OCI-LY1 (cell line): ENCODE measurements around the gene CRTAC1.

ENCODE experiments used
- EZH2 ChIP-seq: fragments of 200-600 bp; sonication (generic), shearing (Covaris generic); IDR thresholded peaks from 2 replicates; pipeline ENCODE4 v1.8.0; 2017; ENCODE audit warnings: borderline replicate concordance, mixed run types, mild to moderate bottlenecking, antibody characterized with exemption, low read length, moderate library complexity, mixed read lengths
- TF ChIP-seq, protein P1 (sequence below): fragments of 200-600 bp; sonication (generic), shearing (Covaris generic); IDR thresholded peaks from 2 replicates; pipeline ENCODE4 v1.5.1; 2017; ENCODE audit warnings: mild to moderate bottlenecking, antibody characterized with exemption, low read length, moderate library complexity, mixed read lengths

DNA sequence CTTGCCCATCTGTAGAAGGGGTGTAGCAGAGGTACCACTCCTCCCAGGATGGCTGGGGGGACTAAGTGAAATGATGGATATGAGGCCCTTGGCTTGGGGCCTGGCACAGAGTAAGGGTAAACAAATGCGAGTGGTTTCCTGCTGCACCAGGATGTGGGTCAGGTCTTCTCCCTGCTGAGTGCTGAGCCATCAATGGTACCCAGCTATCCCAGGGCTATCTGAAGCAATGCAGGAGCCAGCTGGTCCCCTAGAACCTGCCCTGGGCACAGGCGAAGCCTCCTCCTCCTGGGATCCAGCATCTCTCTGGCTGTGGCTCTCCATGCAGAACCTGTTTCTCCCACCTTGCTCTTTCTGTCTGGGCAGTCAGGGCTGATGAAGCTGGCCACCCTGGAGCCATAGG, 201.7 kb downstream of the CRTAC1 start:
- no peak for TF ChIP-seq EZH2
- TF ChIP-seq, protein P1, sequence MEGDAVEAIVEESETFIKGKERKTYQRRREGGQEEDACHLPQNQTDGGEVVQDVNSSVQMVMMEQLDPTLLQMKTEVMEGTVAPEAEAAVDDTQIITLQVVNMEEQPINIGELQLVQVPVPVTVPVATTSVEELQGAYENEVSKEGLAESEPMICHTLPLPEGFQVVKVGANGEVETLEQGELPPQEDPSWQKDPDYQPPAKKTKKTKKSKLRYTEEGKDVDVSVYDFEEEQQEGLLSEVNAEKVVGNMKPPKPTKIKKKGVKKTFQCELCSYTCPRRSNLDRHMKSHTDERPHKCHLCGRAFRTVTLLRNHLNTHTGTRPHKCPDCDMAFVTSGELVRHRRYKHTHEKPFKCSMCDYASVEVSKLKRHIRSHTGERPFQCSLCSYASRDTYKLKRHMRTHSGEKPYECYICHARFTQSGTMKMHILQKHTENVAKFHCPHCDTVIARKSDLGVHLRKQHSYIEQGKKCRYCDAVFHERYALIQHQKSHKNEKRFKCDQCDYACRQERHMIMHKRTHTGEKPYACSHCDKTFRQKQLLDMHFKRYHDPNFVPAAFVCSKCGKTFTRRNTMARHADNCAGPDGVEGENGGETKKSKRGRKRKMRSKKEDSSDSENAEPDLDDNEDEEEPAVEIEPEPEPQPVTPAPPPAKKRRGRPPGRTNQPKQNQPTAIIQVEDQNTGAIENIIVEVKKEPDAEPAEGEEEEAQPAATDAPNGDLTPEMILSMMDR, result no peak
